Activated CD8-positive, alpha-beta memory T cell treated with anti-CD3 and anti-CD28 coated beads, Interleukin-2, amount 50 U/mL, for 4 hours (primary cell): ENCODE measurements around the gene CEP95.

Experiments used
- DNase-seq: peaks from one replicate; pipeline ENCODE4 v3.0.0-alpha.2; 2020

The CEP95 gene

GRCh38 chr17:64496348-64496785 is 10.4 kb upstream of the CEP95 start:
- no peak for DNase-seq

GRCh38 chr17:64496786-64497564 is 9.8 kb upstream of the CEP95 start, which contains the start of gene POLG2:
Gene POLG2 (minus strand): TSS chr17:64497054. CDS start chr17:64496968, 86 bp downstream.
- peak; percentile 95 for DNase-seq

- no peak for DNase-seq
Measured at GRCh38 chr17:64497565-64498035, 9.2 kb upstream of the CEP95 start.

GRCh38 chr17:64498308-64499203 is 8.2 kb upstream of the CEP95 start:
- no peak for DNase-seq

GRCh38 chr17:64499805-64500486 is 6.8 kb upstream of the CEP95 start:
- DNase-seq, result no peak

- DNase-seq, result no peak
Measured at GRCh38 chr17:64500487-64500859, 6.3 kb upstream of the CEP95 start.

GRCh38 chr17:64500862-64501765 is 5.7 kb upstream of the CEP95 start:
- no peak for DNase-seq

GRCh38 chr17:64502021-64502420 is 4.8 kb upstream of the CEP95 start:
- no peak for DNase-seq

GRCh38 chr17:64502809-64503208 is 4.0 kb upstream of the CEP95 start:
- no peak for DNase-seq

- DNase-seq, result no peak
Measured at GRCh38 chr17:64503341-64503740, 3.4 kb upstream of the CEP95 start.

- no peak for DNase-seq
Measured at GRCh38 chr17:64503821-64504768, 2.7 kb upstream of the CEP95 start.

GRCh38 chr17:64504769-64505339 is 1.9 kb upstream of the CEP95 start:
- DNase-seq, result no peak

- DNase-seq, result peak; percentile 83
Measured at GRCh38 chr17:64505340-64506200, 1.2 kb upstream of the CEP95 start.

- peak; percentile 98 for DNase-seq
Measured at GRCh38 chr17:64506201-64506575, 589 bp upstream of the CEP95 start, which contains the start of gene DDX5. Gene DDX5 (minus strand): TSS chr17:64506289. CDS start chr17:64506119, 170 bp downstream.

- DNase-seq, result peak; percentile 21
Measured at GRCh38 chr17:64507413-64507782, 621 bp downstream of the CEP95 start.

- no peak for DNase-seq
Measured at GRCh38 chr17:64508683-64509082, 1.9 kb downstream of the CEP95 start.

GRCh38 chr17:64509179-64509578 is 2.4 kb downstream of the CEP95 start:
- DNase-seq, result no peak

- DNase-seq, result no peak
Measured at GRCh38 chr17:64515419-64515818, 8.6 kb downstream of the CEP95 start.

- no peak for DNase-seq
Measured at GRCh38 chr17:64515829-64516228, 9.1 kb downstream of the CEP95 start.
